CD4-positive, alpha-beta T cell treated with Interleukin-6 for 4 hours (primary cell): Measurements from ENCODE around the gene SURF2.
"Not testable (repeated sequence)": the region's sequence is repeated elsewhere in the genome, so short reads cannot be mapped to it uniquely, and the experiment has no call there.

Source experiments
- DNase-seq: peaks from one replicate; pipeline ENCODE4 v3.0.0-alpha.2; 2020; ENCODE audit warnings: mixed read lengths

The SURF2 gene

GRCh38 chr9:133379153-133380086, 23.1 kb downstream of the SURF2 start:
- no peak for DNase-seq

GRCh38 chr9:133380734-133381133, 24.4 kb downstream of the SURF2 start:
- no peak for DNase-seq

- no peak for DNase-seq
Observed at GRCh38 chr9:133382507-133383141, 26.3 kb downstream of the SURF2 start.

- DNase-seq: no peak
Observed at GRCh38 chr9:133383438-133383837, 27.1 kb downstream of the SURF2 start.

GRCh38 chr9:133384736-133385321, 28.5 kb downstream of the SURF2 start:
- no peak for DNase-seq

GRCh38 chr9:133385452-133385851, 29.1 kb downstream of the SURF2 start:
- DNase-seq: no peak

- DNase-seq: no peak
Observed at GRCh38 chr9:133386338-133386737, 30.0 kb downstream of the SURF2 start.

GRCh38 chr9:133387680-133388079, 31.3 kb downstream of the SURF2 start:
- DNase-seq: no peak

GRCh38 chr9:133389025-133389557, 32.7 kb downstream of the SURF2 start:
- no peak for DNase-seq

- no peak for DNase-seq
Observed at GRCh38 chr9:133389562-133389961, 33.2 kb downstream of the SURF2 start.

- DNase-seq: no peak
Observed at GRCh38 chr9:133390713-133391112, 34.4 kb downstream of the SURF2 start.

GRCh38 chr9:133391449-133391848, 35.1 kb downstream of the SURF2 start:
- not testable (repeated sequence) for DNase-seq

- DNase-seq: not testable (repeated sequence)
Observed at GRCh38 chr9:133392308-133392707, 36.0 kb downstream of the SURF2 start.

- DNase-seq: no peak
Observed at GRCh38 chr9:133393399-133393798, 37.0 kb downstream of the SURF2 start.

- no peak for DNase-seq
Observed at GRCh38 chr9:133394687-133395271, 38.4 kb downstream of the SURF2 start.

- DNase-seq: peak; percentile 9
Observed at GRCh38 chr9:133396952-133397351, 40.6 kb downstream of the SURF2 start.

GRCh38 chr9:133397370-133397769, 41.0 kb downstream of the SURF2 start:
- DNase-seq: no peak

- DNase-seq: no peak
Observed at GRCh38 chr9:133397895-133398294, 41.5 kb downstream of the SURF2 start.

GRCh38 chr9:133400292-133400691, 43.9 kb downstream of the SURF2 start:
- no peak for DNase-seq

GRCh38 chr9:133401588-133401987, 45.2 kb downstream of the SURF2 start:
- no peak for DNase-seq

GRCh38 chr9:133402689-133403088, 46.3 kb downstream of the SURF2 start:
- no peak for DNase-seq

- DNase-seq: peak; percentile 75
Observed at GRCh38 chr9:133403766-133404453, 47.6 kb downstream of the SURF2 start.
